Upper lobe of right lung (tissue), 1 donor: ENCODE measurements around the gene SCGB1D4. TPM values are rescaled to one million over a fixed set of nuclear protein-coding genes. Genes with fewer than 3 reads are reported as not detected.

Experiments
- ATAC-seq: fragments of 200-7000 bp; cut with Tn5 transposase; one replicate; pipeline ENCODE4 v1.9.1; 2020; ENCODE audit warnings: mild to moderate bottlenecking, moderate library complexity
- DNase-seq: peaks from one replicate; pipeline ENCODE4 v3.0.0-alpha.2; 2020
- H3K27ac ChIP-seq: fragments of 200-600 bp; one replicate; pipeline ENCODE4 v1.8.0; 2022
- H3K27me3 ChIP-seq: fragments of 200-600 bp; one replicate; pipeline ENCODE4 v1.8.0; 2022; ENCODE audit warnings: mild to moderate bottlenecking
- H3K36me3 ChIP-seq: fragments of 200-600 bp; one replicate; pipeline ENCODE4 v1.8.0; 2022
- H3K4me1 ChIP-seq: fragments of 200-600 bp; one replicate; pipeline ENCODE4 v1.8.0; 2022
- H3K4me3 ChIP-seq: fragments of 200-600 bp; one replicate; pipeline ENCODE4 v1.8.0; 2022; ENCODE audit warnings: mild to moderate bottlenecking
- H3K9me3 ChIP-seq: fragments of 200-600 bp; one replicate; pipeline ENCODE4 v1.8.0; 2022
- CTCF ChIP-seq: fragments of 200-600 bp; IDR thresholded peaks from one replicate; pipeline ENCODE4 v1.8.0; 2022; ENCODE audit warnings: antibody characterized with exemption
- intact Hi-C: fragments of 100-400 bp; cut with DNase I; formaldehyde crosslinking; loops from one replicate; pipeline ENCODE4 v1.11.0; 2022
- total RNA-seq: library from RNA; stranded (reverse); fragmentation: NEBNext Ultra II Directional; extraction: Animal tissue kit (Norgen Biotek cat#: 25700); gene quantifications from one replicate; pipeline ENCODE4 v1.2.1, GENCODE V29; 2021
- donor health status: DM: no; HTN: yes; CAD: no; lungs with severe emphysema.

Gene SCGB1D4
- total RNA-seq, 1 donor from 2014 or later: not detected

GRCh38 chr11:62306227-62306626, 7.4 kb upstream of the SCGB1D4 start:
- ATAC-seq (no peak), DNase-seq (no peak)
- Histone ChIP-seq H3K27me3 (peaks cover 12% of the 10 kb centered on the region), H3K4me3 (no peak overlapping the region), H3K27ac (no peak overlapping the region), H3K36me3 (no peaks in the 10 kb centered on the region), H3K4me1 (no peaks in the 10 kb centered on the region), H3K9me3 (no peaks in the 10 kb centered on the region)
- TF ChIP-seq CTCF: no peak
- intact Hi-C loops: no loop called here

DNA sequence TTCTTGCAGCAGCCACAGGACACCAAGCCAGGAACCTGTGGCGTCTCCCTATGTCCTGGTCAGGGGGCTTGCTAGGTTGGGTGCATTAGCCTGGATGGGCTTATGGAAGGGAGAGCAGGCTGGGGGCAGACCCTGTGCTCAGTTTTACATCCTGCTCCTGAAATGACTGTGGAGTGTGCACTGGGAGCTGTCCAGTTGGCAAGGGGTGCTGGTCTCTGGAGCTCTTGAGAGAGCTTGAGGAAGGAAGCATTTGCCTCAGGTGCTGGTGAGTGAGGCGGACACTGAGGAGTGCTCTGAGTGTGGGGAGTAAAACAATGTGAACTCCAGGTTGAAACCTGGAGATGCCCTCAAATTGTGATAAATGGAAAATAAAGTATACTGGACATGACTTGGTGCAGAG, 3.4 kb downstream of the SCGB1D4 start:
- intact Hi-C loops: no loop called here
- no peak for DNase-seq
- Histone ChIP-seq H3K36me3 (no peaks in the 10 kb centered on the region), H3K4me1 (no peaks in the 10 kb centered on the region), H3K27ac (no peak overlapping the region), H3K27me3 (peaks cover 16% of the 10 kb centered on the region), H3K4me3 (no peak overlapping the region), H3K9me3 (no peaks in the 10 kb centered on the region)
- ATAC-seq: peak; percentile 79
- TF ChIP-seq CTCF: no peak

GRCh38 chr11:62280452-62280851, 18.4 kb downstream of the SCGB1D4 start:
- no peak for TF ChIP-seq CTCF
- H3K4me1 ChIP-seq: no peaks in the 10 kb centered on the region
- DNase-seq (no peak), ATAC-seq (no peak)
- no peak overlapping the region for H3K27ac ChIP-seq
- no peak overlapping the region for H3K4me3 ChIP-seq
- H3K9me3 ChIP-seq: no peaks in the 10 kb centered on the region
- intact Hi-C loops: no loop called here
- no peaks in the 10 kb centered on the region for H3K27me3 ChIP-seq
- no peaks in the 10 kb centered on the region for H3K36me3 ChIP-seq

- Histone ChIP-seq H3K36me3 (no peaks in the 10 kb centered on the region), H3K4me3 (no peak overlapping the region), H3K4me1 (no peaks in the 10 kb centered on the region), H3K27me3 (no peaks in the 10 kb centered on the region), H3K27ac (no peak overlapping the region), H3K9me3 (no peaks in the 10 kb centered on the region)
- ATAC-seq: no peak
- intact Hi-C loops: no loop called here
- no peak for DNase-seq
- TF ChIP-seq CTCF: no peak
These were observed 25.0 kb downstream of the SCGB1D4 start for GRCh38 chr11:62273789-62274275.

DNA sequence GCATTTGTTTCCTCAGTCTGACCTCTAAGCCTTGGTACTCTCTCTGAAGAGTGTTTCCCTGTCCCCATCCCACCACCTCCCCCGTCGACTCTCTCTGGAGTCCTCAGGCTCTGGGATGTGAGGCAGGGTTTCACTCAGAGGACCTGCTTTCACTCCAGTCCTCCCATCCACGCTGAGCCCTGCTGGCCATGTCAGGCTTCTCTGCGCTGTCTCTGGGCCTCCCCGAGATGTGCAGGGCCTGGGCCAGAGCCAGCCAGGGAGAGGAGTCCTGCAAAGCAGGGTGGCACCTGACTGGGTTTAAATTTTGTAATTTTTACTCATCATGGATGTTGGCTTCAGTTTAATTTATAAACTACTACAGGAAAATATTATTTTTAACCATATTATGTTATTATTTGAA, 25.6 kb downstream of the SCGB1D4 start:
- no peak for TF ChIP-seq CTCF
- no peak for ATAC-seq
- no peak overlapping the region for H3K27ac ChIP-seq
- intact Hi-C loops: no loop called here
- no peaks in the 10 kb centered on the region for H3K4me1 ChIP-seq
- no peaks in the 10 kb centered on the region for H3K9me3 ChIP-seq
- no peak for DNase-seq
- H3K36me3 ChIP-seq: no peaks in the 10 kb centered on the region
- peaks cover 5% of the 10 kb centered on the region for H3K27me3 ChIP-seq
- H3K4me3 ChIP-seq: no peak overlapping the region

DNA sequence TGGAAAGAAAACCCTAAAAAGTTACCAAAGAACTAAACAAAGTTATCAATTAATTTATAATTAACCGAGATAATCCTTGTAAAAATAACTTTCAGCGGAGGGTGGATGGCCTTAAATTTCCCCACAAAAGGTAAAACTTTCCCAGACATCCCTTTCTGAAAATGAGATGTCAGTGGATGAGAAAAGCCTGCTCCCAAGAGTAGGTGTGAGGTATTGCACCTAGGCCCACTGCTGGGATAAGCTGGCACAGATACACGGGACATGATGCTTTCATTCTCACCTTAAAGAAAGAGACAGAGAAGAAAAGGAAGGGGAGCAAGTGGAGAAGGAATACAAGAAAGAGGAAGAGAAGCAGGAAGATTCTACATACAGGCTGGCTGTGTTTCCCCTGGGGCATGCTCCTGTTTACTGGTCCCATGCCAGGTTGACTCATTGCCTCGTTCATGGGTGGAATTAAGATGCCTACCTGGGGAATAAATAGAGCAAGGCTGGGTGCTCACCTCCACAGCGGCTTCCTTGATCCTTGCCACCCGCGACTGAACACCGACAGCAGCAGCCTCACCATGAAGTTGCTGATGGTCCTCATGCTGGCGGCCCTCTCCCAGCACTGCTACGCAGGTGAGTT, 29.1 kb downstream of the SCGB1D4 start, which contains the start of gene SCGB2A2:
TSS of gene SCGB2A2 (plus strand) at position 505 of the 625 bp plus-strand sequence. CDS start at position 564, 59 bp downstream.
- no peak for TF ChIP-seq CTCF
- intact Hi-C loops: no loop called here
- Histone ChIP-seq H3K4me1 (no peaks in the 10 kb centered on the region), H3K27me3 (peaks cover 8% of the 10 kb centered on the region), H3K4me3 (no peak within 1 kb of the TSS), H3K27ac (no peak within 1 kb of the TSS), H3K9me3 (no peaks in the 10 kb centered on the region), H3K36me3 (no peaks in the 10 kb centered on the region)
- ATAC-seq: no peak
- no peak for DNase-seq
